Activated gamma-delta T cell treated with anti-CD3 and anti-CD28 coated beads, Interleukin-2, amount 50 U/mL, for 16 hours (primary cell): ENCODE measurements around the gene PROCA1.
"Not testable (repeated sequence)": the region's sequence is repeated elsewhere in the genome, so short reads cannot be mapped to it uniquely, and the experiment has no call there.

Experiments
- DNase-seq: peaks from one replicate; pipeline ENCODE4 v3.0.0-alpha.2; 2020; ENCODE audit warnings: low read depth

Gene PROCA1

DNA sequence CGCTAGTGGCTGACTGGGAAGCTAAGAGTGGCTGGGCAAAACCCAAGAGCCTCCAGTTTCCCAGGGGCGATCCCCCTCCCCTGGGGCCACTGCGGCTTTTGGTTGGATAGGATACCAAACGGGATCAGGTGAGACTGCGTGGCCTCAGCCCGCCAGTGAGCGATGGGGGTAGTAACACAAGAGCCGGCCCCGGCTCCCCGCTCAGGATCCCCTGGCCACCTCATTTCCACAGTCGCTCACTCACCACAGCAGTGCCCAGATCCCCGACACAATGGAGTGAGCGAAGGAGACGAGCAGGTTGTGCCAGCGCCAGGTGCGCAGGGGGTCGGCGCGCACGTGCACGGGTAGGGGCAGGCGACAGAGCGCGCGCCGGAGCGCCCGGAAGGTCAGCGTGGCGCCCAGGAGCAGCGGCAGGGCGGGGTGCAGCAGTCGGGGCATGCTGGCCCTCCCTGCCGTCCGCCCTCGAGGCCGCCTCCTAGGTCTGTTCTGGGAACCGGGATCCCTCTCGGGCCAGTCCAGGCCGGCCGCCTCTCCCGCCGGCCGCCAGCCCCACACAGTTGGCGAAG, 14.1 kb upstream of the PROCA1 start:
- no peak for DNase-seq

- no peak for DNase-seq
These were observed 13.5 kb upstream of the PROCA1 start for GRCh38 chr17:28725166-28725659.

DNA sequence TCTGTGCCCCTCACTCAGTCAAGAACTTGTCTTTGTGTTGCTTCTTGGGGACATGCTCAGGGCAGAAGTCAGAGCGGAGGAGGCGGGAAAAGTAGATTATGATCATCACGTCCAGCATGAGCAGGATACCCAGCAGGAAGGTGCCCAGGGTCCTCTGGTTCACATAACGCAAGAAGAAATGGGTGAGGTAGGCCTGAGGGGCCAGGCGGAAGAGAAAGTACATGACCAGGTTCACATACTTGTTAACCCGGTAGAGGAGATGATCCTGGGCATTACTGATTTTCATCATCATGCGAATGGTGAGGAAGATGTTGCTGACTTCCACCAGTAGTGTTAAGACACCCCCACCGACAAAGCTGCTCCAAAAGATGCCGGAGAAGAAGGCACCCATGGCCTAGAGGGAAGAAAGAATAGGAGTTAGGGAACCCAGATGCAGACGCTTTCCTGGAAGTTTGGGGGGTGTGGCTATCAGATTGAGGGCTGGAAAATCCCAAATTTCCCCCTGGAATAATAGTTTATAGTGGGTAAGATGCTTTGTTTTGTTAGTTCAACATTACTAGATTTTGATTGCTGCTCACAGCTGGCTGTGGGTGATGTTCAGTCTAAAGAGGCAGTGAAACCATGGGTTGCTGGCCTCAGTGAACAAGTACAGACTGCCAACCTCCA, 12.9 kb upstream of the PROCA1 start:
- no peak for DNase-seq

DNA sequence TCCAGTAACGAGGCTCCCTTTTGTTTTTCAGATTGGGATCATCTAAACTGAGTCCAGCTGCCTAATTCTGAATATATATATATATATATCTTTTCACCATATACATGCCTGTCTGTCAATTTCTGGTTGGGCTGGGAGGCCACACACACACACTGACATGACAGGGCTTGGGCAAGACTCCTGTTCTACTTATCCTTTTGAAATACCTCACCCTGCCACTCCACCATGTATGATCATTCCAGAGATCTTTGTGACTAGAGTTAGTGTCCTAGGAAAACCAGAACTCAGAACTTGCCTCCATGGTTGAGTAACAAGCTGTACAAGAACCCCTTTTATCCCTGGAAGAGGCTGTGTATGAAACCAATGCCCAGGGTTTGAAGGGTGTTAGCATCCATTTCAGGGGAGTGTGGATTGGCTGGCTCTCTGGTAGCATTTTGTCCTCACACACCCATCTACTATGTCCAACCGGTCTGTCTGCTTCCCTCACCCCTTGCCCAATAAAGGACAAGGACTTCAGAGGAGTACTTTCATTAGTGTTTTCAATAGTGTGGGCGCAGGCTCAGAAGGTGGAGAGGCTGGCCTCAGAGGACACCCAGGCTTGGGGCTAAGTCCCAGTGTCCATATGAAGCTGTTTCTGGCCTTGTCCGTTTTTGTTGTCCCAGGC, 12.3 kb upstream of the PROCA1 start:
- not testable (repeated sequence) for DNase-seq

GRCh38 chr17:28723159-28723835, 11.6 kb upstream of the PROCA1 start:
- DNase-seq, result no peak

- no peak for DNase-seq
These were observed 10.9 kb upstream of the PROCA1 start for GRCh38 chr17:28722417-28723158.

- DNase-seq, result not testable (repeated sequence)
These were observed 9.3 kb upstream of the PROCA1 start for GRCh38 chr17:28720997-28721329.

DNA sequence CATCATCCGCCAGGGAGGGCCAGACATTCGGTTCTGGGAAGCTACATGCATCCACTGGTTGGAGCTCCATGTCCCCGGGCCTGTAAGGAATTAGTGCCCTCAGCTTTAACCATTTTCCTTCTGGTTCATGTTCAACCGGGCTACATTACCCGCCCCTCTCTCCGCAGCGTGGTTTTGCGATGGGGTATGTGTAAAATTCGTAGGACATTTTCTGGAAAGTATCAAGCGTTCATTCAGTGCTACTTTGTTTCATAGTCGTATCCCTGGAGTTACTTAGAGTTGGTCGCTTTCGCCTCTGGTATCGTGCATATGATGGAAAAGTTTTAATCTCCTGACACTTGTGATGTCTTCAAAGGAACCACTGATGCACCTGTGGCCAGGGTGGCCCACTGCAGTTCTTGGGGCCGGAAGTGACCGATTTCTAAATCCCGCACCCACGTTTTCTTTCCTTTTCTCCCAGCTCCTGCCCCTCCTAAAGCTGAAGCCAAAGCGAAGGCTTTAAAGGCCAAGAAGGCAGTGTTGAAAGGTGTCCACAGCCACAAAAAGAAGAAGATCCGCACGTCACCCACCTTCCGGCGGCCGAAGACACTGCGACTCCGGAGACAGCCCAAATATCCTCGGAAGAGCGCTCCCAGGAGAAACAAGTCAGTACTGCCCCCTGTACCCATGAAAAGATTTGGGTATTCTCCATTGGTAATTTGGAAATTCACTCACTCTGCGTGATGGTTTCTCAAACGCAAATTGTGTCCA, 8.7 kb upstream of the PROCA1 start:
- DNase-seq, result no peak

GRCh38 chr17:28719021-28719433, 7.3 kb upstream of the PROCA1 start:
- no peak for DNase-seq

DNA sequence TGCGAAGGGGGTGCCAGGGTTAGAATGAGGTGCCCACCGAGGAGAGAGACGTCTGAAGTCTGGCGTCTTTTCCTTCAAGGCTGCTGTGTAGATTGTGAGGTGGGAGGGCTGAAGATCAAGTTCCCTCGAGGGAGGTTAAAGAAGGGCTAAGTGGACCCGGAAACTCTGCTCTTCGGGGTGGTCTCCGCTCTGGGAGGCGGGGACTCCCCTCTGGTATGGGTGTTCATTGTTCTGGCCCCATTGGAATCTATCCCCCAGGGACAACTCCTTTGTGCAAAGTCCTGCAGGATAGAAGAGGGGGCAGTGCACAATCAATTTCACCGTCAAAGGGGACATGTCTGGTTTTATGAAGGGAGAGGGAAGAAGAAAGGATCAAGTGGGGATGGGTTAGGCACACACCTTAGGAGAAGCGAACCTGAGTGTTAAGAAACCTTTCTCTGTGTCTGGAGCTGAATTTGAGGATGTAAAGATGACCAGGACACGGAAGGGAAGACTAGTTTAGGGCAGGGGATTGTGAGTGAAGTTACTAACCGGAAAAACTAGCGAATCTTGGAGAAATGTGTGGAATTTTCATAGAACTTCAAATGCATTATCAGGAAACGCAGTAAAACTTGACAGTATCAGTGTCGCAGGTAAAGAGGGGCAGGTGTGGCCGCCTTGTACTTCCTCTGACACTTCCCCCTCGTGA, 6.8 kb upstream of the PROCA1 start:
- no peak for DNase-seq

- no peak for DNase-seq
These were observed 6.1 kb upstream of the PROCA1 start, which contains the start of gene RAB34 for GRCh38 chr17:28717578-28718332. Gene RAB34, minus strand, starts transcription at chr17:28717868. Its CDS starts 602 bp downstream, at chr17:28717266.

DNA sequence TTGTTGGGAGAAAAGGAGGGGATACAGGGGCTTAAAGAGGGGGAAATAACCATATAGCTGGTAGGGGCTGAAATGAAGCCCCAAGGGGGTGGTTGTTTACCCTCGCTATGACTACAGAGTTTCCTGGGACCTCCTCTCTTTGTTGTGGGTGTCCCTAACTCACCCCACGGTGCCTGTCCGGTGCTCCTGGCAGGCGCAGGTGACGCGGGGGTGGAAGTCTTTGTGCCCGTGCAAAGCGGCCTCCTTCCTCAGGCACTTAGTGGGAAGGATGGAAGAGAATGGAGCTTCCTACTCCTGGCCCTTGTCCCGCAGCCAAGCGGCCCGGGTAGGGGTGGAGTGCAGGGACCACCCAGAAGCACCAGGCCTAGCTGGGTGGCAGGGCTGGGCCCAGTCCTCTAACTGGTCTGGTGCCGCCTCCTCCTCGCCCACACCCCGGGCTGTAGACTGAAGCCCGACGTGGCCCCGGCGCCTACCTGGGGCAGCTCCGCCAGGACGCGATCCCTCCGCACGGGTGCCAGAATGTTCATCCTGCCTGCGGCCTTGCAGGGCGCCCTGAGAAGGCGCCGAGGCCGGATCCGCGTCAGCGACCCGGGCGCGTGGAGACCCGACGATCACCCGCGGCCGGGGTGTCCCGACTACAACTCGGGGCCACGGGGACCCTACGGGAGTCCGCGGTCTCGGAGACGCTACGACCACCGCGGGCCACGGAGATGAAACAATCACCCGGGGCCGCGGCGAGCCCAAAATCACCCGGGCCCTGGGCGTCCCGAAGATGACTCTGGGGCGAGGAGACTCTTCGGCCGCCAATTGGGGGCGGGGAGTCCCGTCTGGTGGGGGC, 5.3 kb upstream of the PROCA1 start:
- no peak for DNase-seq

DNA sequence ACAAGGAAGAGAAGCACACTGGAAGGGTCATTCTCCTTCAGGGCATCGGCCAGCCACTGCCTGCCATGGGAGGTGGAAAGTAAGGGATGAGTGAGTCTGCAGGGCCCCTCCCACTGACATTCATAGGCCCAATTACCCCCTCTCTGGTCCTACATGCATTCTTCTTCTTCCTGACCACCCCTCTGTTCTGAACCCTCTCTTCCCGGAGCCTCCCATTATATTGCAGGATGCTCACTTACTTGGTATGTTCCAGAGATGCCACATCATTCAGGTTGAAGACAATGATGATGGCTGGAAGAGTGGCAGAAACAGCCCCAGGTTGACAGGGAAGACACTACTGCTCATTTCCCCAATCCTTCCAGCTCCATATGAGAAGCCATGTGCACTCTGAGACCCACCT, 3.5 kb upstream of the PROCA1 start:
- no peak for DNase-seq

DNA sequence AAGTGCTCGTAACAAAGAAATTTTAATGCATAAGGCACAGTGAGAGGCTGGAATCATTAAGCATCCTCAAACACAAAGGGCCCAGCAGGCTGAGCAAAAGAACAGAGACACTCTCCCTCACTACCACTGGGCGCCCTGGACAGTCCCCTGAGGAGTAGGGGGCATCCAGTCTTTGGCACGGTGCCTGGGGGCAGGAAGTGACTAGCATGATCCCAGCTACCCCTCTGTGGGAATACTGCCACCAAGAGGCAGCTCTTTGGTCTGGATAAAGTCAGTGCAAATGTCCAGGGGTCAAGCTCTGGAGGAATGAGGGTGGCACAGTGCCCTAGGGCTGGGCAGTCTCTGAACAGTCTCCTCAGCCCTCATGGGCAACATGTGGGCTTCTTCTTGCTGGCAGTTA, 2.6 kb upstream of the PROCA1 start:
- no peak for DNase-seq

DNA sequence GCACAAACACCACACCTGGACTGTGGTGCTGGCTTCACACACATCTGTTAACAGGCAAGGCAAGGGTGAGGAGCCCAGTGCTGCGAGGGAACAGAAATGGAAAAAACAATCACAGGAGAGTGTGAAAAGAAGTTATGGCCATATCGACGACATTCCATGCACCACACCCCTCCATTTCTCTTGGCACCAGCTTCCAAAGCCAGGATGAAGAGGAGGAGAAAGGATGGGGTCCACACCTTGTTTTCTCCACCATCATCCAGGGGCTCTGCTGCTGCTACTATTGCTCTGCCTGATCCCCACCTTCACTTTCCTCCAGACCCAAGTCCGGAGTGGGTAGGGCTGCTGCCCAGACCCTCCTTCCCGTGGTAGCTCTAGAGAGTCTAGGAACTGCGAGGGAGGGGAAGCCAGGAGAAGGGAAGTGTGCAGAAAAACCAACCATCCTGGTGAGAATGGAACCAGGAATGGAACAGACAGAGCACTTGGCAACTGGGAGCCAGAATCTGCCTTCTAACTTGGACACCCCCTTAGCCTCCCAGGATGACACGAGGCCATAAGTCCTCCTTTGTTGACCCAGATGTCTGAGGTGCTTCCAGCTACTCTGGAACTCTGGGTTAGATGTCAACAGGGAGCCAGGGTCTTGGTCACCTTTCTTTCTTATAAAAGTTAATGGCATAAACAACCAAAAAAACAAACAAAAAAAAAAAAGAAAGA, 1.2 kb upstream of the PROCA1 start:
- DNase-seq, result no peak

GRCh38 chr17:28712032-28712704, 480 bp upstream of the PROCA1 start:
- DNase-seq, result peak; percentile 42

DNA sequence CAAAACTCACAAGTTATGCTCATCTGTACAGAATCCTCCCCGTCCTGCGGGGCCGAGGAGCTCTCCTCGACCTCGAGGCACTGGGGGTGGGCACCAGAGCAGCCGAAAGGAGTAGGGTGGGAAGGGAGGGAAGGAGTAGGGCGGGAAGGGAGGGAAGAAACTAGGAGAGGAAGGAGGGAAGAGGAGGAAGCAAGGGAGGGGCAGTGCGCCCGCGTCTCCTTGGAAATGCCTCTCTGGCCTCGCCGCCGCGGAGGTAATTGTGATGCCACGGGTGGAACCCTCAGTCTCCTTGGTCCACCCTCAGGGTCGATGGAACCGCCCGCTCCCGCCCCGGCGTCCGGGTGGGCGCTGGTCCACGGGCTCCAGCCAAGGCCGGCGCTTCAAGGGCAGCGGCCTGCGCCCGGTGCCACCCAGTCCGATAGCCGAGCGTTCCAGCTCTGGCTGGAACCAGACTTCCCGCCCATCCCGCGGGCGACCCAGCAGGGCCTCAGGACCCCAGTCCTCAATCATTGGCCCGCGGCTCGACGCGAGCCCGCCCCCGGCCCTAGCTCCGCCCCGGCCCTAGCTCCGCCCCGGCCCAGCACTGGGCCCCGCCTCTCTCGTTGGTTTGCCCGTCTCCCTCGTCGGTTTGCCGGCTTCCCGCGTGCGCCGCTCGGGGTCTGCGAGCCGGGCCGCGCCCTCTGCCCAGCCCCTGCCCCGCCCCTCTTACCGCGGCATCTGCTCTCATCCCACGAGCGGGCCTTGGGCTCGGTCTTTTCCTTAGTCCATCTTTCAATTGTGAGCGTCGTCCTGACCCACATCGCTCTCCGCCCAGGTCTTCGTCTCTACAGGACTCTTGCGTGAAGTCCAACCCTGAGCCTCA, 596 bp downstream of the PROCA1 start:
- peak; percentile 76 for DNase-seq
